K562 (cell line): ENCODE measurements around the gene HSP90AA1. TPM values are rescaled to one million over a fixed set of nuclear protein-coding genes. Genes with fewer than 3 reads are reported as not detected.

Experiments used
- ATAC-seq: fragments of 200-7000 bp; cut with Tn5 transposase; 3 replicates; pipeline ENCODE4 v1.9.1; 2020; ENCODE audit warnings: moderate library complexity
- BruUV-seq: library from RNA; stranded (reverse); fragments of 400-500 nt; replicated peaks from 2 replicates; lab custom pipeline; 2021; lab: Mats Ljungman, UMichigan
- CTCF ChIA-PET: fragments of 300-600 bp; formaldehyde crosslinking; extraction: SDS; loops from one replicate; lab custom pipeline; 2021; ENCODE audit warnings: low intra/inter-chr PET ratio; lab: Yijun Ruan, JAX
- POLR2A ChIA-PET: fragments of 300-600, 350-650 bp; sonication (Branson Sonifier 250); formaldehyde crosslinking; extraction: SDS; loops from one replicate; lab custom pipeline; 2021; ENCODE audit warnings: antibody characterized with exemption, inconsistent platforms; lab: Yijun Ruan, JAX
- DNase-seq, 4 experiments: peaks; one replicate each; pipeline versions ENCODE4 v3.0.0 to v3.0.0-alpha.2; 2011 to 2018; ENCODE audit warnings: low spot score in 3 of 4, mixed read lengths in 3 of 4; ENCODE audit errors: extremely low read depth in 1 of 4
- FAIRE-seq: peaks from 2 replicates; lab custom pipeline; 2011; peaks lifted over from hg19 to GRCh38; lab: Jason Lieb, UNC
- H2AFZ ChIP-seq: 2 replicates; pipeline ENCODE4 v1.6.0; 2011; ENCODE audit warnings: low read depth, low read length, control low read depth, inconsistent platforms
- H3K27ac ChIP-seq: fragments of 200-600 bp; 3 replicates; pipeline ENCODE4 v1.8.0; 2011; ENCODE audit warnings: low read depth, mild to moderate bottlenecking, control low read depth, inconsistent platforms, low read length, moderate library complexity, mixed read lengths; ENCODE audit errors: extremely low read depth
- H3K27me3 ChIP-seq, 2 experiments: fragments of 300-600 bp in 1 of 2; 2 replicates in 1 of 2; 3 replicates in 1 of 2; pipeline versions ENCODE4 v1.6.0 to v1.8.0; 2011; ENCODE audit warnings: inconsistent platforms in 2 of 2, low read length in 2 of 2, mild to moderate bottlenecking in 1 of 2, mixed read lengths in 1 of 2, moderate library complexity in 1 of 2; ENCODE audit not compliant: control insufficient read depth in 2 of 2, insufficient read depth in 2 of 2
- H3K36me3 ChIP-seq: fragments of 300-600 bp; 3 replicates; pipeline ENCODE4 v1.8.0; 2011; ENCODE audit warnings: mild to moderate bottlenecking, low read length, inconsistent platforms; ENCODE audit not compliant: control insufficient read depth, insufficient read depth
- H3K4me1 ChIP-seq, 2 experiments: fragments of 200-600 bp in 1 of 2; replicated peaks in 1 of 2; 2 replicates in 1 of 2; 3 replicates in 1 of 2; pipeline versions ENCODE4 v1.5.1 to v1.8.0; 2011; ENCODE audit warnings: inconsistent platforms in 2 of 2, low read length in 2 of 2, mild to moderate bottlenecking in 1 of 2, mixed read lengths in 1 of 2, moderate library complexity in 1 of 2; ENCODE audit not compliant: control insufficient read depth in 2 of 2, insufficient read depth in 2 of 2
- H3K4me2 ChIP-seq: 2 replicates; pipeline ENCODE4 v1.6.1; 2011; ENCODE audit warnings: low read length, control low read depth, inconsistent platforms, mixed read lengths; ENCODE audit not compliant: insufficient read depth
- H3K4me3 ChIP-seq: fragments of 200-600 bp; sonication (generic), shearing (Covaris generic); 2 replicates; pipeline ENCODE4 v1.5.1; 2016; ENCODE audit warnings: control low read depth, inconsistent platforms
- H3K79me2 ChIP-seq: fragments of 200-600 bp; 3 replicates; pipeline ENCODE4 v1.8.0; 2011; ENCODE audit warnings: low read length, inconsistent platforms; ENCODE audit not compliant: control insufficient read depth, insufficient read depth
- H3K9ac ChIP-seq, 2 experiments: 2 replicates each; pipeline versions ENCODE4 v1.6.0 to v1.6.1; 2011; ENCODE audit warnings: low read depth in 2 of 2, low read length in 2 of 2, control low read depth in 1 of 2, inconsistent platforms in 1 of 2, mild to moderate bottlenecking in 1 of 2, mixed read lengths in 1 of 2; ENCODE audit not compliant: insufficient read depth in 1 of 2
- H3K9me1 ChIP-seq: one replicate; pipeline ENCODE4 v1.6.0; 2011; ENCODE audit warnings: inconsistent platforms, mild to moderate bottlenecking, low read length, moderate library complexity; ENCODE audit not compliant: control insufficient read depth, insufficient read depth
- H3K9me3 ChIP-seq: replicated peaks from 2 replicates; pipeline ENCODE4 v1.5.1; 2011; ENCODE audit warnings: low read depth, low read length, inconsistent platforms; ENCODE audit not compliant: control insufficient read depth, insufficient read depth
- H4K20me1 ChIP-seq: replicated peaks from 2 replicates; pipeline ENCODE4 v1.6.1; 2011; ENCODE audit warnings: low read length, inconsistent platforms, mixed read lengths; ENCODE audit not compliant: control insufficient read depth, insufficient read depth
- JUNB ChIP-seq: fragments of 450-650 bp; formaldehyde crosslinking; conservative IDR thresholded peaks from 2 replicates; pipeline ENCODE4 v1.4.0; 2020; ENCODE audit warnings: mild to moderate bottlenecking
- MYNN ChIP-seq, 2 experiments: sonication (generic); formaldehyde crosslinking in 1 of 2; IDR thresholded peaks; 2 replicates each; pipeline versions ENCODE4 v1.5.0 to v1.6.1; 2016 to 2020; ENCODE audit warnings: antibody characterized with exemption in 1 of 2, missing genetic modification reagents in 1 of 2
- RBM15 ChIP-seq: fragments of 200-400 bp; formaldehyde crosslinking; IDR thresholded peaks from 2 replicates; pipeline ENCODE4 v1.6.1; 2018; ENCODE audit warnings: mild to moderate bottlenecking, low read length, moderate library complexity; ENCODE audit not compliant: insufficient read depth
- SMC3 ChIP-seq: conservative IDR thresholded peaks from 2 replicates; pipeline ENCODE4 v1.6.1; 2011; ENCODE audit warnings: low read depth, low read length, improper control_type of control experiment; ENCODE audit not compliant: insufficient read depth
- ZBTB8A ChIP-seq: fragments of 450-650 bp; IDR thresholded peaks from 2 replicates; pipeline ENCODE4 v1.6.1; 2018; ENCODE audit warnings: mild to moderate bottlenecking, moderate library complexity; ENCODE audit not compliant: partially characterized antibody
- ZEB2 ChIP-seq: fragments of 450-650 bp; IDR thresholded peaks from 2 replicates; pipeline ENCODE4 v1.6.1; 2016
- ZNF407 ChIP-seq: fragments of 450-650 bp; IDR thresholded peaks from 2 replicates; pipeline ENCODE4 v1.6.1; 2016; ENCODE audit warnings: low read depth
- ZNF696 ChIP-seq: fragments of 250-450 bp; sonication (Bioruptor Pico); conservative IDR thresholded peaks from 2 replicates; pipeline ENCODE4 v1.4.0; 2020; ENCODE audit warnings: mild to moderate bottlenecking, moderate library complexity
- WGBS: fragments of 100-300 bp; shearing (Covaris generic); methylation state at CpG from one replicate; pipeline ENCODE4 v1.1.6; 2016; ENCODE audit warnings: low coverage, mixed read lengths; ENCODE audit not compliant: insufficient coverage; ENCODE audit errors: missing lambda C conversion rate; 5-methylcytosine and 5-hydroxymethylcytosine counted together
- in situ Hi-C: fragments of 300-500 bp; cut with MboI; formaldehyde crosslinking; loops from 4 replicates; pipeline ENCODE4 v1.15.0; 2018; ENCODE audit warnings: inconsistent platforms, mixed read lengths
- intact Hi-C: fragments of 100-400 bp; cut with micrococcal nuclease; formaldehyde crosslinking; loops from 2 replicates; pipeline ENCODE4 v1.14.2; 2022
- polyA plus RNA-seq, 8 experiments: library from polyadenylated mRNA; depleted of rRNA in 4 of 8; stranded (reverse) in 5 of 8; unstranded in 3 of 8; fragments of >200 nt; fragmentation: Nextera tagmentation in 2 of 8; fragmentation: Illumina TruSeq in 1 of 8; extraction: Ambion mirVana in 2 of 8; extraction: Trizol in 1 of 8; gene quantifications; 2 replicates each; pipeline versions ENCODE4 v1.2.1 to v1.2.3, GENCODE V29; 2011 to 2014; ENCODE audit warnings: inconsistent platforms in 1 of 8, missing spikeins in 1 of 8
- total RNA-seq, 7 experiments: library from RNA; depleted of rRNA in 6 of 7; stranded (reverse); fragments of >200 nt in 6 of 7; fragmentation: Illumina TruSeq in 2 of 7; extraction: Trizol in 2 of 7; gene quantifications; 2 replicates each; pipeline versions ENCODE4 v1.2.1 to v1.2.3, GENCODE V29; 2011 to 2021; ENCODE audit warnings: low replicate concordance in 1 of 7
- TF ChIP-seq, protein P1 (sequence below), 2 experiments: fragments of 450-650 bp; conservative IDR thresholded peaks; 2 replicates each; pipeline ENCODE4 v1.6.1; 2017; ENCODE audit warnings: mild to moderate bottlenecking in 2 of 2, moderate library complexity in 2 of 2

The HSP90AA1 gene
- total and polyA plus RNA-seq, 9 of the 15 experiments (the other 6 are each of a cell fraction or from before 2014, with no cell fraction given): 377 to 1,731 (median 879) TPM

DNA sequence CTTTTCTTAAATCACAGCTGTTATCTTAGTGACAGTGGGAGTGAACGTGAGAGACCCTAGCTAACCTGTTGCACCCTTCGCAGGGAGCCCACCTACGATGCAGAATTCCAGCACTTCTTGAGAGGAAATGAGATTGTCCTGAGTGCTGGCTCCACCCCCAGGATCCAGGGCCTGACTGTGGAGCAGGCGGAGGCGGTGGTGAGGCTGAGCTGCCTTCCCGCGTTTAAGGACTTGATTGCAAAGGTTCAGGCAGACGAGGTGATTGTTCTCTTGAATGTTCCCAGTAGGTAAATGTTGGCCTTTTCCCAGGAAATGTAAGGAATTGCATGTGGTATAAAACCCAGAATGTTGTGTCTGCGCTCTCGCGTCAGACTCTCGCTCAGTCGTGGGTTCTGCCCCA lies 46.7 kb downstream of the HSP90AA1 start:
- Histone ChIP-seq H4K20me1 (no peaks in the 10 kb centered on the region), H3K27me3 (no peaks in the 10 kb centered on the region), H2AFZ (no peak overlapping the region), H3K9ac (no peak overlapping the region), H3K9me1 (no peaks in the 10 kb centered on the region), H3K4me3 (no peak overlapping the region), H3K4me2 (no peak overlapping the region), H3K9me3 (no peaks in the 10 kb centered on the region), H3K4me1 (no peaks in the 10 kb centered on the region), H3K36me3 (peaks cover 91% of the 10 kb centered on the region), H3K79me2 (no peaks in the 10 kb centered on the region), H3K27ac (no peak overlapping the region)
- ChIA-PET CTCF (no interaction called here), POLR2A (no interaction called here)
- ATAC-seq (no peak), FAIRE-seq (no peak), DNase-seq (no peak)
- 89% methylated on average over 11 of the region's 13 CpGs for WGBS
- no TSS peak for BruUV-seq
- TF ChIP-seq RBM15 (no peak), ZEB2 (no peak), JUNB (CRISPR knock-in tag) (no peak), ZNF407 (no peak), MYNN (IDR thresholded peaks at IDR 0.05) (no peak), MYNN (CRISPR knock-in tag; IDR thresholded peaks at IDR 0.05) (no peak), ZNF696 (CRISPR knock-in tag) (no peak), SMC3 (no peak), ZBTB8A (no peak)
- TF ChIP-seq, protein P1, sequence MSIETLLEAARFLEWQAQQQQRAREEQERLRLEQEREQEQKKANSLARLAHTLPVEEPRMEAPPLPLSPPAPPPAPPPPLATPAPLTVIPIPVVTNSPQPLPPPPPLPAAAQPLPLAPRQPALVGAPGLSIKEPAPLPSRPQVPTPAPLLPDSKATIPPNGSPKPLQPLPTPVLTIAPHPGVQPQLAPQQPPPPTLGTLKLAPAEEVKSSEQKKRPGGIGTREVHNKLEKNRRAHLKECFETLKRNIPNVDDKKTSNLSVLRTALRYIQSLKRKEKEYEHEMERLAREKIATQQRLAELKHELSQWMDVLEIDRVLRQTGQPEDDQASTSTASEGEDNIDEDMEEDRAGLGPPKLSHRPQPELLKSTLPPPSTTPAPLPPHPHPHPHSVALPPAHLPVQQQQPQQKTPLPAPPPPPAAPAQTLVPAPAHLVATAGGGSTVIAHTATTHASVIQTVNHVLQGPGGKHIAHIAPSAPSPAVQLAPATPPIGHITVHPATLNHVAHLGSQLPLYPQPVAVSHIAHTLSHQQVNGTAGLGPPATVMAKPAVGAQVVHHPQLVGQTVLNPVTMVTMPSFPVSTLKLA (conservative IDR thresholded peaks at IDR 0.05): no peak
- intact Hi-C loops (no loop called here), in situ Hi-C loops (no loop called here)
